ENCODE data around the gene STXBP2. TPM values are rescaled to one million over a fixed set of nuclear protein-coding genes. Genes with fewer than 3 reads are reported as not detected.

The STXBP2 gene
- total and polyA plus RNA-seq, 5 donors from 2014 or later: 57.5 to 253 (median 95.7) TPM

- Mint-ChIP-seq H3K27ac (no peak overlapping the region), H3K4me1 (peaks cover 12 to 32% (median 22%) of the 10 kb centered on the region in 4 donors), H3K4me3 (no peak overlapping the region), H3K36me3 (no peaks in the 10 kb centered on the region), H3K9me3 (no peaks in the 10 kb centered on the region), H3K27me3 (peaks cover 8% of the 10 kb centered on the region)
- Histone ChIP-seq H3K9me3 (ENCODE audit: control insufficient read depth in 2 of 2, low read length in 2 of 2) (no peaks in the 10 kb centered on the region), H3K4me1 (ENCODE audit: control insufficient read depth, insufficient read depth, low read length, poor library complexity, severe bottlenecking) (peaks cover 20% of the 10 kb centered on the region), H3K4me3 (ENCODE audit: low read depth, low read length) (no peak overlapping the region), H3K36me3 (ENCODE audit: control insufficient read depth, insufficient read depth, low read length) (no peaks in the 10 kb centered on the region), H3K27me3 (ENCODE audit: control insufficient read depth, insufficient read depth, low read length) (no peaks in the 10 kb centered on the region), H3K27ac (ENCODE audit: insufficient read depth, low read length, poor library complexity, severe bottlenecking) (no peak overlapping the region)
- no peak for DNase-seq
- no peak for ATAC-seq (ENCODE audit: low read depth in 2 of 2)
Measured at GRCh38 chr19:7655581-7655980, 18.7 kb downstream of the STXBP2 start.

- DNase-seq: peak in 1 of 3 donors; percentile 61
- Histone ChIP-seq H3K9me3 (ENCODE audit: control insufficient read depth in 2 of 2, low read length in 2 of 2) (no peaks in the 10 kb centered on the region), H3K4me3 (ENCODE audit: low read depth, low read length) (no peak overlapping the region), H3K4me1 (ENCODE audit: control insufficient read depth, insufficient read depth, low read length, poor library complexity, severe bottlenecking) (peaks cover 16% of the 10 kb centered on the region), H3K36me3 (ENCODE audit: control insufficient read depth, insufficient read depth, low read length) (no peaks in the 10 kb centered on the region), H3K27ac (ENCODE audit: insufficient read depth, low read length, poor library complexity, severe bottlenecking) (no peak overlapping the region), H3K27me3 (ENCODE audit: control insufficient read depth, insufficient read depth, low read length) (no peaks in the 10 kb centered on the region)
- Mint-ChIP-seq H3K9me3 (no peaks in the 10 kb centered on the region), H3K4me3 (peak overlapping the region in 3 of 4 donors; percentile 33 to 79 (median 56)), H3K36me3 (no peaks in the 10 kb centered on the region), H3K4me1 (peaks cover 7 to 28% (median 19%) of the 10 kb centered on the region in 4 donors), H3K27me3 (peaks cover 2% of the 10 kb centered on the region), H3K27ac (peak overlapping the region; percentile 20 to 91 (median 20))
- peak in 1 of 2 donors; percentile 11 for ATAC-seq (ENCODE audit: low read depth in 2 of 2)
Measured at GRCh38 chr19:7657131-7657751, 20.3 kb downstream of the STXBP2 start.

- Histone ChIP-seq H3K4me1 (ENCODE audit: control insufficient read depth, insufficient read depth, low read length, poor library complexity, severe bottlenecking) (peaks cover 14% of the 10 kb centered on the region), H3K27me3 (ENCODE audit: control insufficient read depth, insufficient read depth, low read length) (no peaks in the 10 kb centered on the region), H3K36me3 (ENCODE audit: control insufficient read depth, insufficient read depth, low read length) (no peaks in the 10 kb centered on the region), H3K27ac (ENCODE audit: insufficient read depth, low read length, poor library complexity, severe bottlenecking) (peak overlapping the region; percentile 67), H3K4me3 (ENCODE audit: low read depth, low read length) (peak overlapping the region; percentile 52), H3K9me3 (ENCODE audit: control insufficient read depth in 2 of 2, low read length in 2 of 2) (no peaks in the 10 kb centered on the region)
- Mint-ChIP-seq H3K36me3 (no peaks in the 10 kb centered on the region), H3K27me3 (peaks cover 6% of the 10 kb centered on the region), H3K4me3 (peak overlapping the region; percentile 36 to 79 (median 78)), H3K9me3 (no peaks in the 10 kb centered on the region), H3K27ac (peak overlapping the region; percentile 34 to 91 (median 53)), H3K4me1 (peaks cover 6 to 22% (median 14%) of the 10 kb centered on the region in 4 donors)
- DNase-seq (peak; percentile 20 to 92 (median 63)), ATAC-seq (ENCODE audit: low read depth in 2 of 2) (peak; percentile 89 to 92)
Measured at GRCh38 chr19:7658219-7658686, 21.3 kb downstream of the STXBP2 start.

GRCh38 chr19:7661744-7662538 lies 25.0 kb downstream of the STXBP2 start:
- H3K27ac Mint-ChIP-seq: peak overlapping the region in 1 of 3 donors; percentile 64
- Histone ChIP-seq H3K27me3 (ENCODE audit: control insufficient read depth, insufficient read depth, low read length) (no peaks in the 10 kb centered on the region), H3K36me3 (ENCODE audit: control insufficient read depth, insufficient read depth, low read length) (no peaks in the 10 kb centered on the region), H3K27ac (ENCODE audit: insufficient read depth, low read length, poor library complexity, severe bottlenecking) (no peak overlapping the region), H3K4me3 (ENCODE audit: low read depth, low read length) (no peak overlapping the region), H3K9me3 (ENCODE audit: control insufficient read depth in 2 of 2, low read length in 2 of 2) (no peaks in the 10 kb centered on the region), H3K4me1 (ENCODE audit: control insufficient read depth, insufficient read depth, low read length, poor library complexity, severe bottlenecking) (peaks cover 14% of the 10 kb centered on the region)
- H3K4me3 Mint-ChIP-seq: peak overlapping the region in 1 of 4 donors; percentile 38
- ATAC-seq (ENCODE audit: low read depth in 2 of 2): no peak
- no peaks in the 10 kb centered on the region for H3K9me3 Mint-ChIP-seq
- no peaks in the 10 kb centered on the region for H3K36me3 Mint-ChIP-seq
- DNase-seq: no peak
- H3K27me3 Mint-ChIP-seq: peaks cover 22% of the 10 kb centered on the region
- H3K4me1 Mint-ChIP-seq: peaks cover 6 to 21% (median 12%) of the 10 kb centered on the region in 4 donors

GRCh38 chr19:7662657-7663056 lies 25.7 kb downstream of the STXBP2 start:
- Histone ChIP-seq H3K27me3 (ENCODE audit: control insufficient read depth, insufficient read depth, low read length) (no peaks in the 10 kb centered on the region), H3K36me3 (ENCODE audit: control insufficient read depth, insufficient read depth, low read length) (no peaks in the 10 kb centered on the region), H3K4me1 (ENCODE audit: control insufficient read depth, insufficient read depth, low read length, poor library complexity, severe bottlenecking) (peaks cover 7% of the 10 kb centered on the region), H3K27ac (ENCODE audit: insufficient read depth, low read length, poor library complexity, severe bottlenecking) (no peak overlapping the region), H3K9me3 (ENCODE audit: control insufficient read depth in 2 of 2, low read length in 2 of 2) (no peaks in the 10 kb centered on the region), H3K4me3 (ENCODE audit: low read depth, low read length) (no peak overlapping the region)
- ATAC-seq (ENCODE audit: low read depth in 2 of 2): no peak
- H3K9me3 Mint-ChIP-seq: no peaks in the 10 kb centered on the region
- peaks cover 6 to 14% (median 8%) of the 10 kb centered on the region in 4 donors for H3K4me1 Mint-ChIP-seq
- peaks cover 25% of the 10 kb centered on the region for H3K27me3 Mint-ChIP-seq
- DNase-seq: no peak
- H3K36me3 Mint-ChIP-seq: no peaks in the 10 kb centered on the region
- H3K27ac Mint-ChIP-seq: no peak overlapping the region
- H3K4me3 Mint-ChIP-seq: peak overlapping the region in 1 of 4 donors; percentile 69

GRCh38 chr19:7663706-7664105 lies 26.8 kb downstream of the STXBP2 start:
- Mint-ChIP-seq H3K4me3 (no peak overlapping the region), H3K4me1 (peaks cover 0 to 5% (median 0%) of the 10 kb centered on the region in 4 donors), H3K27ac (peak overlapping the region in 1 of 3 donors; percentile 56), H3K27me3 (peaks cover 25% of the 10 kb centered on the region), H3K36me3 (no peaks in the 10 kb centered on the region), H3K9me3 (no peaks in the 10 kb centered on the region)
- ATAC-seq (ENCODE audit: low read depth in 2 of 2): no peak
- Histone ChIP-seq H3K27ac (ENCODE audit: insufficient read depth, low read length, poor library complexity, severe bottlenecking) (no peak overlapping the region), H3K4me1 (ENCODE audit: control insufficient read depth, insufficient read depth, low read length, poor library complexity, severe bottlenecking) (no peaks in the 10 kb centered on the region), H3K4me3 (ENCODE audit: low read depth, low read length) (no peak overlapping the region), H3K27me3 (ENCODE audit: control insufficient read depth, insufficient read depth, low read length) (no peaks in the 10 kb centered on the region), H3K9me3 (ENCODE audit: control insufficient read depth in 2 of 2, low read length in 2 of 2) (no peaks in the 10 kb centered on the region), H3K36me3 (ENCODE audit: control insufficient read depth, insufficient read depth, low read length) (no peaks in the 10 kb centered on the region)
- DNase-seq: no peak

GRCh38 chr19:7665076-7665475 lies 28.2 kb downstream of the STXBP2 start:
- no peak overlapping the region for H3K27ac Mint-ChIP-seq
- no peak overlapping the region for H3K4me3 Mint-ChIP-seq
- Histone ChIP-seq H3K27me3 (ENCODE audit: control insufficient read depth, insufficient read depth, low read length) (no peaks in the 10 kb centered on the region), H3K4me1 (ENCODE audit: control insufficient read depth, insufficient read depth, low read length, poor library complexity, severe bottlenecking) (peaks cover under 1% of the 10 kb centered on the region), H3K9me3 (ENCODE audit: control insufficient read depth in 2 of 2, low read length in 2 of 2) (no peaks in the 10 kb centered on the region), H3K27ac (ENCODE audit: insufficient read depth, low read length, poor library complexity, severe bottlenecking) (no peak overlapping the region), H3K36me3 (ENCODE audit: control insufficient read depth, insufficient read depth, low read length) (no peaks in the 10 kb centered on the region), H3K4me3 (ENCODE audit: low read depth, low read length) (no peak overlapping the region)
- peaks cover 29% of the 10 kb centered on the region for H3K27me3 Mint-ChIP-seq
- H3K4me1 Mint-ChIP-seq: peaks cover 0 to under 1% (median under 1%) of the 10 kb centered on the region in 4 donors
- DNase-seq (no peak), ATAC-seq (ENCODE audit: low read depth in 2 of 2) (no peak)
- H3K36me3 Mint-ChIP-seq: no peaks in the 10 kb centered on the region
- H3K9me3 Mint-ChIP-seq: no peaks in the 10 kb centered on the region
